ENCODE data around the gene CDK17. TPM values are rescaled to one million over a fixed set of nuclear protein-coding genes. Genes with fewer than 3 reads are reported as not detected.
A peak's percentile ranks its signal among the peaks of the same experiment; 100 is the strongest.
"Not testable (repeated sequence)": the region's sequence is repeated elsewhere in the genome, so short reads cannot be mapped to it uniquely, and the experiment has no call there.

CDK17 gene
- total RNA-seq, 1 experiment from 2014 or later, result 21.4 TPM

DNA sequence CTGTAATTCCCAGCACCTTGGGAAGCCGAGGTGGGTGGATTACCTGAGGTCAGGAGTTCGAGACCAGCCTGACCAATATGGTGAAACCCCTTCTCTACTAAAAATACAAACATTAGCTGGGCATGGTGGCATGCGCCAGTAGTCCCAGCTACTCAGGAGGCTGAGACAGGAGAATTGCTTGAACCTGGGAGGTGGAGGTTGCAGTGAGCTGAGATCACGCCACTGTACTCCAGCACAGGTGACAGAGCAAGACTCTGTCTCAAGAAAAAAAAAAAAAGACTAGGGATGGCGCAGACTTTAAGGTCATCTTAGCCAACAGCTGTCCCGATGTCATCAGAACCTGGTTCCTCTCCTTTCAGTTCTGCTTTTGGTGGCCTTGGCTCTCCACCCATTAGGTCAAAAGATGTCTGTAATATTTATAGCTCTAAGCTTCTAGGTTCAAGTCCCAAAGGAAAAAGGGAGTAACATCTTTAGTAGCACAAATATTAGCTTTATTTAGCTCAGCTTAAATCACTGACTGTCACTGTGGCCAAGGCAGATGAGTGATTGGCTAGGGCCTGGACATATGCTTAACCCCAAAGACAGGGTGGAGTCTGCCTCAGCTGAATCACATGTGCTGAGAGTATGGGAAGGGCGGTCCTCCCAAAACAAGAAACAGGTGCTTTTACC, 7.3 kb upstream of the CDK17 start:
- H3K9ac ChIP-seq (ENCODE audit: low read length); H4K20me1 ChIP-seq (ENCODE audit: insufficient read depth); CTCF ChIA-PET; H3K9me2 ChIP-seq (ENCODE audit: insufficient read depth); H2AFZ ChIP-seq (ENCODE audit: low read depth, low read length, poor library complexity, severe bottlenecking); H3K36me3 ChIP-seq (ENCODE audit: control insufficient read depth in 1 of 2, insufficient read depth in 2 of 2, low read length in 2 of 2); ATAC-seq; POLR2A ChIA-PET; BruUV-seq (replicated peaks); H3K27ac ChIP-seq (ENCODE audit: low read depth, low read length); H3K4me3 ChIP-seq (replicated peaks in 1 of 2; ENCODE audit: low read depth in 1 of 2, low read length in 2 of 2); H3K27me3 ChIP-seq (ENCODE audit: insufficient read depth, low read length); H3K79me2 ChIP-seq (ENCODE audit: insufficient read depth, low read length); DNase-seq (ENCODE audit: low read depth, low spot score); H3K4me2 ChIP-seq (ENCODE audit: low read length); H3K4me1 ChIP-seq (ENCODE audit: control insufficient read depth in 1 of 2, insufficient read depth in 2 of 2, low read length in 2 of 2); RAD21 ChIA-PET (ENCODE audit: low non-redundant PET in 1 of 2, low total read pairs in 2 of 2, uncharacterized antibody in 2 of 2, unreplicated experiment in 2 of 2); H3K9me3 ChIP-seq (ENCODE audit: control insufficient read depth in 1 of 2, insufficient read depth in 1 of 2, low read depth in 1 of 2, low read length in 2 of 2); intact Hi-C loops (cut with micrococcal nuclease): not testable (repeated sequence)

DNA sequence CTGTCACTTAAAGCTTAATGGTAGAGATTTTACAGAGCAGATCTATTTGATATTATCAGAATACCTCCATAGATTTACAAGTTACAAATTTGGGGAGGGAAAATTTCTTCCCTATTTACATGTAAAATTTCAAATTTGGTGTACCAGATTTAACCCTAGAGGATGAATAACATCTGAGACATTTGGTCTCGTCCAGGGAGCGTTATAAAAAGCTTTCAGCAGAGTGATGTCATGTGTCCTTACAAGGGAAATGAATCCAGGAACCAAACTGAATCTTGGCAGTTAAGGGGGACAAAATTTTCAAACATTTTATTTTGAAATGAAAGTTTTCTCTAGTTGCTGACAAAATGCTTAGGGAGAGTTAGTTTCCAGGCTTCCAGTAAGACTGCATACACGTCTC, 4.5 kb upstream of the CDK17 start:
- Histone ChIP-seq H3K36me3 (ENCODE audit: control insufficient read depth in 1 of 2, insufficient read depth in 2 of 2, low read length in 2 of 2) (no peaks in the 10 kb centered on the region), H4K20me1 (ENCODE audit: insufficient read depth) (no peaks in the 10 kb centered on the region), H3K4me3 (replicated peaks in 1 of 2; ENCODE audit: low read depth in 1 of 2, low read length in 2 of 2) (no peak overlapping the region), H3K9ac (ENCODE audit: low read length) (no peak overlapping the region), H3K9me2 (ENCODE audit: insufficient read depth) (no peaks in the 10 kb centered on the region), H3K79me2 (ENCODE audit: insufficient read depth, low read length) (peaks cover under 1% of the 10 kb centered on the region; the same call in 1 of the 2 replicates), H3K27ac (ENCODE audit: low read depth, low read length) (no peak overlapping the region), H2AFZ (ENCODE audit: low read depth, low read length, poor library complexity, severe bottlenecking) (peak overlapping the region; percentile 22), H3K27me3 (ENCODE audit: insufficient read depth, low read length) (no peaks in the 10 kb centered on the region), H3K9me3 (ENCODE audit: control insufficient read depth in 1 of 2, insufficient read depth in 1 of 2, low read depth in 1 of 2, low read length in 2 of 2) (no peaks in the 10 kb centered on the region), H3K4me1 (ENCODE audit: control insufficient read depth in 1 of 2, insufficient read depth in 2 of 2, low read length in 2 of 2) (peaks cover 2 to 11% of the 10 kb centered on the region in 2 experiments; a peak in 2 of 4 replicates), H3K4me2 (ENCODE audit: low read length) (no peak overlapping the region)
- CTCF ChIA-PET, result no interaction called here
- intact Hi-C loops (cut with micrococcal nuclease), result loop anchor here (5.0 kb wide), 2 partner anchors 98 to 187 kb away; no protein-coding TSS in a partner anchor
- DNase-seq (ENCODE audit: low read depth, low spot score) (no peak), ATAC-seq (no peak)
- POLR2A ChIA-PET, result interaction anchor here (0.6 kb wide), 1 partner anchor 112 kb away, joined by 3 read pairs; no protein-coding TSS in a partner anchor
- RAD21 ChIA-PET (ENCODE audit: low non-redundant PET in 1 of 2, low total read pairs in 2 of 2, uncharacterized antibody in 2 of 2, unreplicated experiment in 2 of 2), result no interaction called here
- no peak for TF ChIP-seq RAD21 (IDR thresholded peaks at IDR 0.05; ENCODE audit: low read depth)
- TF ChIP-seq, protein P1, sequence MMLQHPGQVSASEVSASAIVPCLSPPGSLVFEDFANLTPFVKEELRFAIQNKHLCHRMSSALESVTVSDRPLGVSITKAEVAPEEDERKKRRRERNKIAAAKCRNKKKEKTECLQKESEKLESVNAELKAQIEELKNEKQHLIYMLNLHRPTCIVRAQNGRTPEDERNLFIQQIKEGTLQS (IDR thresholded peaks at IDR 0.05), result no peak
- BruUV-seq (replicated peaks), result no TSS peak

All from HCT116 (cell line).